Measurements from ENCODE around the gene SP1. TPM values are rescaled to one million over a fixed set of nuclear protein-coding genes. Genes with fewer than 3 reads are reported as not detected.
"Not testable (repeated sequence)": the region's sequence is repeated elsewhere in the genome, so short reads cannot be mapped to it uniquely, and the experiment has no call there.

The SP1 gene
- polyA plus RNA-seq, 3 donors: 15.1 to 80.7 (median 22.7) TPM

- no peak overlapping the region for H3K27ac ChIP-seq (ENCODE audit: low read depth in 1 of 2, low read length in 2 of 2)
- Mint-ChIP-seq H3K4me3 (no peak overlapping the region), H3K27me3 (ENCODE audit: low read depth in 3 of 3) (peaks cover 0 to 1% (median 0%) of the 10 kb centered on the region in 3 donors), H3K27ac (peak overlapping the region in 1 of 7 donors; percentile 20), H3K4me1 (peaks cover 6% of the 10 kb centered on the region), H3K9me3 (no peaks in the 10 kb centered on the region), H3K36me3 (peaks cover 0 to 1% of the 10 kb centered on the region in 2 donors)
- no peak overlapping the region for H2AFZ ChIP-seq (ENCODE audit: insufficient read depth, low read depth, low read length, poor library complexity, severe bottlenecking)
- no peaks in the 10 kb centered on the region for H3K79me2 ChIP-seq (ENCODE audit: insufficient read depth, low read length)
- WGBS (ENCODE audit: insufficient coverage): no CpG with 5 or more reads among the region's 5 CpGs
- H3K4me2 ChIP-seq (replicated peaks; ENCODE audit: extremely low read depth, low read length, poor library complexity, severe bottlenecking): no peak overlapping the region
- DNase-seq: no peak
- H3K9ac ChIP-seq (ENCODE audit: insufficient read depth, low read length, poor library complexity, severe bottlenecking): no peak overlapping the region
- TF ChIP-seq, protein P1, sequence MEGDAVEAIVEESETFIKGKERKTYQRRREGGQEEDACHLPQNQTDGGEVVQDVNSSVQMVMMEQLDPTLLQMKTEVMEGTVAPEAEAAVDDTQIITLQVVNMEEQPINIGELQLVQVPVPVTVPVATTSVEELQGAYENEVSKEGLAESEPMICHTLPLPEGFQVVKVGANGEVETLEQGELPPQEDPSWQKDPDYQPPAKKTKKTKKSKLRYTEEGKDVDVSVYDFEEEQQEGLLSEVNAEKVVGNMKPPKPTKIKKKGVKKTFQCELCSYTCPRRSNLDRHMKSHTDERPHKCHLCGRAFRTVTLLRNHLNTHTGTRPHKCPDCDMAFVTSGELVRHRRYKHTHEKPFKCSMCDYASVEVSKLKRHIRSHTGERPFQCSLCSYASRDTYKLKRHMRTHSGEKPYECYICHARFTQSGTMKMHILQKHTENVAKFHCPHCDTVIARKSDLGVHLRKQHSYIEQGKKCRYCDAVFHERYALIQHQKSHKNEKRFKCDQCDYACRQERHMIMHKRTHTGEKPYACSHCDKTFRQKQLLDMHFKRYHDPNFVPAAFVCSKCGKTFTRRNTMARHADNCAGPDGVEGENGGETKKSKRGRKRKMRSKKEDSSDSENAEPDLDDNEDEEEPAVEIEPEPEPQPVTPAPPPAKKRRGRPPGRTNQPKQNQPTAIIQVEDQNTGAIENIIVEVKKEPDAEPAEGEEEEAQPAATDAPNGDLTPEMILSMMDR (IDR thresholded peaks at IDR 0.05): no peak
- no peaks in the 10 kb centered on the region for H3K4me1 ChIP-seq (ENCODE audit: control insufficient read depth in 1 of 2, insufficient read depth in 2 of 2, low read length in 2 of 2)
- H3K36me3 ChIP-seq (replicated peaks in 1 of 2; ENCODE audit: control insufficient read depth in 1 of 2, insufficient read depth in 2 of 2, low read length in 2 of 2): no peaks in the 10 kb centered on the region
- intact Hi-C loops (cut with micrococcal nuclease): no loop called here
- no peak overlapping the region for H3K4me3 ChIP-seq (replicated peaks in 1 of 3; ENCODE audit: low read depth in 2 of 3, low read length in 3 of 3)
- no peaks in the 10 kb centered on the region for H3K9me3 ChIP-seq (replicated peaks in 1 of 2; ENCODE audit: control insufficient read depth in 1 of 2, insufficient read depth in 1 of 2, low read length in 2 of 2)
- no peaks in the 10 kb centered on the region for H3K27me3 ChIP-seq (ENCODE audit: control insufficient read depth in 2 of 2, insufficient read depth in 2 of 2, low read length in 2 of 2)
- no peaks in the 10 kb centered on the region for H4K20me1 ChIP-seq (ENCODE audit: insufficient read depth, low read length)
Measured at GRCh38 chr12:53358836-53359419, 21.0 kb upstream of the SP1 start.

GRCh38 chr12:53361638-53362037 is 18.3 kb upstream of the SP1 start:
- H3K27ac Mint-ChIP-seq; H3K36me3 ChIP-seq (replicated peaks in 1 of 2; ENCODE audit: control insufficient read depth in 1 of 2, insufficient read depth in 2 of 2, low read length in 2 of 2): not testable (repeated sequence)
- WGBS (ENCODE audit: insufficient coverage): no CpG with 5 or more reads among the region's 10 CpGs

More at GRCh38 chr12:53361638-53362037, 18.3 kb upstream of the SP1 start:
- H3K4me3 Mint-ChIP-seq; H3K4me3 ChIP-seq (replicated peaks in 1 of 3; ENCODE audit: low read depth in 2 of 3, low read length in 3 of 3); H3K9ac ChIP-seq (ENCODE audit: insufficient read depth, low read length, poor library complexity, severe bottlenecking); H2AFZ ChIP-seq (ENCODE audit: insufficient read depth, low read depth, low read length, poor library complexity, severe bottlenecking); H3K9me3 Mint-ChIP-seq; H3K27me3 ChIP-seq (ENCODE audit: control insufficient read depth in 2 of 2, insufficient read depth in 2 of 2, low read length in 2 of 2); H3K27ac ChIP-seq (ENCODE audit: low read depth in 1 of 2, low read length in 2 of 2); H3K36me3 Mint-ChIP-seq; H3K79me2 ChIP-seq (ENCODE audit: insufficient read depth, low read length); intact Hi-C loops (cut with micrococcal nuclease); H4K20me1 ChIP-seq (ENCODE audit: insufficient read depth, low read length); DNase-seq; H3K9me3 ChIP-seq (replicated peaks in 1 of 2; ENCODE audit: control insufficient read depth in 1 of 2, insufficient read depth in 1 of 2, low read length in 2 of 2); H3K4me2 ChIP-seq (replicated peaks; ENCODE audit: extremely low read depth, low read length, poor library complexity, severe bottlenecking); H3K27me3 Mint-ChIP-seq (ENCODE audit: low read depth in 3 of 3): not testable (repeated sequence)
- peaks cover 23 to 26% of the 10 kb centered on the region in 2 donors for H3K4me1 ChIP-seq (ENCODE audit: control insufficient read depth in 1 of 2, insufficient read depth in 2 of 2, low read length in 2 of 2)
- peaks cover 22% of the 10 kb centered on the region for H3K4me1 Mint-ChIP-seq
